Astrocyte of the cerebellum (primary cell): Measurements from ENCODE around the gene SEC24A.

ENCODE experiments used
- DNase-seq: peaks from one replicate; pipeline ENCODE4 v3.0.0-alpha.2; 2011; ENCODE audit warnings: low read depth
- H3K4me3 ChIP-seq: 2 replicates; pipeline ENCODE4 v1.5.1; 2011; ENCODE audit warnings: mild to moderate bottlenecking, low read depth, low read length, moderate library complexity
- CTCF ChIP-seq: IDR thresholded peaks from 2 replicates; pipeline ENCODE4 v1.5.1; 2012; ENCODE audit warnings: low read length, low read depth, moderate library complexity, mild to moderate bottlenecking; ENCODE audit errors: missing control alignments
- in situ Hi-C: cut with HindIII; loops from 2 replicates; pipeline ENCODE4 v1.10.0; 2017; ENCODE audit warnings: low sequenced_read_pairs

The SEC24A gene

GRCh38 chr5:134609232-134609851 lies 39.2 kb upstream of the SEC24A start:
- no peak for DNase-seq
- TF ChIP-seq CTCF, result no peak

GRCh38 chr5:134610725-134611124 lies 37.9 kb upstream of the SEC24A start:
- TF ChIP-seq CTCF, result no peak
- DNase-seq, result no peak
- in situ Hi-C loops, result no loop called here
- H3K4me3 ChIP-seq, result no peak overlapping the region

More at GRCh38 chr5:134609232-134609851, 39.2 kb upstream of the SEC24A start:
- in situ Hi-C loops, result no loop called here
- H3K4me3 ChIP-seq, result no peak overlapping the region

- in situ Hi-C loops, result no loop called here
- H3K4me3 ChIP-seq, result no peak overlapping the region
- no peak for DNase-seq
- no peak for TF ChIP-seq CTCF
These were observed 37.1 kb upstream of the SEC24A start for GRCh38 chr5:134611515-134611914.

GRCh38 chr5:134614450-134615085 lies 34.0 kb upstream of the SEC24A start:
- no peak for TF ChIP-seq CTCF
- DNase-seq, result no peak
- no peak overlapping the region for H3K4me3 ChIP-seq
- in situ Hi-C loops, result no loop called here

GRCh38 chr5:134620634-134621033 lies 28.0 kb upstream of the SEC24A start:
- no peak overlapping the region for H3K4me3 ChIP-seq
- TF ChIP-seq CTCF, result no peak
- DNase-seq, result no peak
- in situ Hi-C loops, result no loop called here

GRCh38 chr5:134625559-134625958 lies 23.0 kb upstream of the SEC24A start:
- in situ Hi-C loops, result no loop called here
- TF ChIP-seq CTCF, result no peak
- H3K4me3 ChIP-seq, result no peak overlapping the region
- DNase-seq, result no peak
